Right forelimb (tissue), 1 donor: ENCODE data around the gene CELA1.

ENCODE experiments used
- DNase-seq: peaks from one replicate; pipeline ENCODE4 v3.0.0-alpha.2; 2018

The CELA1 gene

DNA sequence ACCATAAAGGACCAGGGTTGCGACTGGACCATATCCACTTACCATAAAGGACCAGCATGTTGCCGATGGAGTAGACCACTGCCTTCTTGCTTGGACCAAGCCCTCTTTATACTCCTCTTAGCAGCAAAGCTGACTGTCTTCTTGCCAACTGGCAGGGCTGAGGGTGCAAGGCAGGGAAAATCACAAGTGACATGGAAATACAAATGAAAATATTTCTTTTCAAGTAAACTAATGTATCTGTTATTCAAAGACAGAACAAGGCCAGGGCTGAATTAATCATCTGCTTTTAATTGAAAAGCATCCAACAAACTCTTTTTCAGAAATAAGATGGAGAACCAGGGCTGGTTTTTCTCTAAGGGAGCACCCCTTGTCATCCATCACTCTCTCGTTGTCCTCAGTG, at the start of gene CELA1:
Gene CELA1 (minus strand): TSS at position 99 of the 400 bp plus-strand sequence. CDS start 41 bp downstream, at position 58.
- DNase-seq, result no peak

DNA sequence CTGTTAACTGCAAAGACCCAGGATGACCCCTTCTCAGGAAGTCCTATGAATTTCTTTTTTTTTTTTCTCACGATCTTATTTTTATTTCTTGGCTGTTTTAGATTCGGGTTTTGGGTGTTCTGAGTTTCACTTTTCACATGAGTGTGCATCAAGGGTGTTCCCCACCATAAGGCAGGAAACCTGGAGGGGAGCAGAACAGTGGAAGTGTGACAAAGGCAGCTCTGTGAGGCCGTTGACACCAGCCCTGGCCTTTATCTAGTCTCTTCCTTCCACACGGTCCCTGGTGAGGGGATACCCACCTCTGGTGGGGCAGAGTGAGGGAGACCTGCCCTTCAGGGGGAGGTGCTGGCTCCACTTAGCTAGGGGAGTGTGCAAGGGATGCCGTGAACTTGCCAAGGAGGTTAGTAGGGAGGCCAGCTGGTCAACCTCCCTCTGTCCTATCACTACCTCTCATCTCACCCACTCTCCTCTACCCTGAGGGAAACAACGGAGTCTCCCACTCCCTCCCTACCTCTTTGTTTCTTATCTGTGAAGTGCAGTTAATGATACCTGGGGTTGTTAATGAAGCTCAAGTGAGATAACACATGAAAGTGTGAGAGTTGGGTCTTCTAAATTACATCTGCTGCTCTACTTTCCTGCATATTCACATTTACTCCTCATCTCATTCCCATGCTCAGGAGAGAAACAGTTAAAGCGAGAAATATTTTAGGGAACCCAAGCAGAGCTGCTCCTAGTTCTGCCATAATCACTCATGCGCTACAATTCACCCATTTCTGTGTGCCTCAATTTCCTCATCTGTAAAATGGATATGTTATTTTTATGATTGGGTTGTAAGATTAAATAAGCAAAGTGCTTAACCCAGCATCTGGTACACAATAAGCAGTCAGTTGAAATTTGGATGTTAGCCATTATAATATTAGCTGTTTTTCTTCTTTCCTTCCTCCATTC, 49.1 kb upstream of the CELA1 start:
- no peak for DNase-seq

DNA sequence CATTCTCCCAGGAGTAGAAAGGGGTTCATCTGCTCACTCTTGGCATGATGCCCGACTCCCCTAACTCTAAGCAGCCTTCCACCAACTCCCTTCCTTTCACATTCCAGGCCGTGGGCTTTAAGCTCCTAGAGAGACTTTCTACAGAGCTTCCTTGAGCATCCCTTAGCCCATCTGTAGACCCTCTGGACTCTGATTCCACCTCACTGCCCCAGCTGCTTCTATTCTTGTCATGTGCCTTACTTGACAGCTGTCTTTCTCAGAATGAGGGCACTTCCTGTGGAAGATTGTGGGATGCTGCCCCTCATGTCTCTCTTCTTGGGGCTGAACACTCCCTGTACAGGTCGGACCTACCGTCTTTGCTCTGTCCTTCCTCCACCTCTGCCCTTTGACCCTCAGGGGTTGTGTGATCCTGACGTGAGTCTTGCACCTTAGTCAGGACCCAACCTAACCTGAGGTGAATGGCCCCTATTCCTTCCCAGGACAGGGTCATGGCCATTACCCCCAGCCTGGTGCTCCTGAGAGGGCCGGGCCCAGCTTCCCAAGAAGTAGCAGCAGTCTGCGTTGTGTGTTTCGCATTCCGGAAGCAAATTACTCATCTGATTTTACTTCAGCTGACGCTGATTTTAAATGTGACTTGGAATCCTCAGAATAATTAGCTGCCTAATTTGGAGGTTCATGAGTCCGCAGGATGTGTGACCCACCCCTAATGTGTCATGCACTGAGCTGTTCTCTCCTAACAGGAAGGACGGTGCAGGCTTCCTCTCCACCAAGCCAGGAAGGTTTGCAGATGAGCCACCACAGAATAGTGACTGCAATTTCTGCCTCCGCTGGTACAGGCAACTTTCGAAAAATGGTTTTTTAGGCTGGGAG, 47.4 kb upstream of the CELA1 start:
- no peak for DNase-seq

DNA sequence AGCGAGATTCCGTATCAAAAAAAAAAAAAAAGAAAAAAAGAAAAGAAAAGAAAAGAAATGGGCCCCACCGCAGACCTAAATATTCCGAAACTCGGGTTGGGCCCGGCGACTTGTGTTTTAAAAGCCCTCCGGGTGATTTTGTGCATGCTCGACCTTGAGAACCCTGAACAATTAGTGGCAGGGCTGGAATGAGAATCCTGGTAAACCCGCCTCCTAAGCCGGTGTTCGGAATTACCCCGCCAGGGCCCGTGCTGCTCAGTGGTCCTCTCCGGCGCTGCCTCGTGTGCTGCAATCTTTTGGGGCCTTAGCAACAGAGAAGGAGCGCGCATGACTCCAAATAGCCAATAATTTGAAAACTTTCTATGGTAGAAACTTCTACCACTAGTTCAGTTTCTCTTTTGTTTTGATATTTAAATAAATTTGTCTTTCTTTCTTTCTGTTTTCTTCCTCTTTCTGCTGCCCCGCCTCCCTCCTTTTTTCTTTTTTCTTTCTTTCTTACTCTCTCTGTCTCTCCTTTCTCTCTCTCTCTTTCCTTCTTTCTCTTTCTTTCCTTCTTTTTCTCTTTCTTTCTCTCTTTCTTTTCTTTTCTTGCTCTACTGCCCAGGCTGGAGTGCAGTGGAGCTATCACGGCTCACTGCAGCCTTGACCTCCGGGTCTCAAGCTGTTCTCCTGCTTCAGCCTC, 46.2 kb upstream of the CELA1 start:
- DNase-seq, result no peak

DNA sequence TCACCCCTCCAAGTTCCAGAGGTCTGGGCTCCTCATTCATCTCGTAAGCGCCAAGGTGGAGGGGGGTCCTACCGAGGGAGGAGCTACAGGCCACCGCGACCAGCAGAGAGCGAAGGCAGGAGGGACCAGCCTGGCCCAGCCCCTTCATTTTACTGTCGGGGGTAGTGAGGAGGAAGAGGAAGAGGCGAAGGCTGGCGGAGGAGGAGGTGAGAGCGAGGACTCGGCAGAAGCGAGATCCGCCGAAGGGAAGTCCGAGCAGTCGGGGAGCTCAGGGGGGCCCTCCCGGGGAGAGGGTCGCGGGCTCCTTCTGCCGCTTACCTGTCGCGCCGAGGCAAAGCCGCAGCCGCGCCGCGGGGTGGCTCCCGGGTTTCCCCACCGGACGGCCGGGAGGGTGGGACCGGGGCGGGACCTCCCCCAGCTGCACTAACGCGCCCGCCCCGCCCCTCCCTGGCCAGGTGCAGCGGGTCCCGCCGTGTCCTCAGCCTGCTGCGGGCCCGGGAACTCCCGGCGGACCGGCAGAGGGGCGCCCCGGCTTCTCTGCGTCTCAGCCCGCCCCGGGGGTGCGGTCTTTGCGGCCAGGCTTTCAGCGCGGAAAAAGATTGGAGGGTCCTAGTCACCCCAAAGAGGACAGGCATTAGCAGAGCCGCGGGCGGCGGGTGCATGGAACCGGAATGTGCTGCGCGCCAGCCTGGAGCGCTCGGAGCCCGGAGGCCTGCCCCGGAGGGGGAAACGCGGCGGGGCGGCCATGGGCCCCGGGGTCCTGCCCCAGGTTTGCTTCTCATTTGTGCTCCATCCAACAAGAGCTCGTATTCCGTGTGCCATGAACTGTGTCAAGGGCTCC, 45.0 kb upstream of the CELA1 start, which contains the start of gene GALNT6:
Gene GALNT6 (minus strand): TSS at position 124 of the 841 bp plus-strand sequence. CDS start 11,625 bp downstream, outside the sequence.
- no peak for DNase-seq

DNA sequence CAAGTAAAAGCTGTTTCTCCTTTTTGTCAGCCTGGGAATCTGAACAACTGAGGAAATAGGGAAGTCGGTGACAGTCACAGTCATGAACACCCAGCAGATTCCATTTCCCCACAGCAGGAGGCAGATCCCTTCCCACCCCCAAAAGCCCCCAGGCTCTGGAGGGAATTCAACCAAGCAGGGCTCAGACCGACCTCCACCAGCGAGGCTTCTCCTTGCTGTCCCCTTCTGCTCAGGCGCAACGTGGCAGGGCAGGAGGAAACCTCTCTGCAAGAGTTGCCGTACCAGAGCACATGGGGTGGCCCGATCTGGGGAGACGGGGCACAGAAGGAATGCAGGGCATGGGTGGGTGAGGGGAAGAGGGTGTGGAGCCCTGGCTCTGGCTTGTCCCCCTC, 44.4 kb upstream of the CELA1 start:
- DNase-seq, result no peak

DNA sequence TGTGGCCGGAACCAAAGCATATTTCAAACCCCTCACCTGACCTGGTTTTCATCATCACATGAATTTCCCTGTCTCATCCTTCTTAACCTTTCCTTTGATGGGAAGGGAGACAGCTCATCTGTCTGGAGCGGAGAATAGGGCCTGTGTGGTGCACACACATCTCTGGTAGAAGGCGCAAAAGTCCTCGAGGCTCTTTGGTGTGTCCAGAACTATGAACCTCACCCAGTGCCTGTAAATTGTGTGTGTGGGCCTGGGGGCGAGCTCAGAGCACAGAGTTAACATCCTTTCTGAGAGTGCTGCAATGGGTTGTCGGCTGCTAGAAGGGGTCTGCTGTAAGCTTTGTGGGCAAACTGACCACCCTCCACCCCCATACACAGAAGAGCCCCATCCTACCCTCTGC, 44.0 kb upstream of the CELA1 start:
- no peak for DNase-seq

DNA sequence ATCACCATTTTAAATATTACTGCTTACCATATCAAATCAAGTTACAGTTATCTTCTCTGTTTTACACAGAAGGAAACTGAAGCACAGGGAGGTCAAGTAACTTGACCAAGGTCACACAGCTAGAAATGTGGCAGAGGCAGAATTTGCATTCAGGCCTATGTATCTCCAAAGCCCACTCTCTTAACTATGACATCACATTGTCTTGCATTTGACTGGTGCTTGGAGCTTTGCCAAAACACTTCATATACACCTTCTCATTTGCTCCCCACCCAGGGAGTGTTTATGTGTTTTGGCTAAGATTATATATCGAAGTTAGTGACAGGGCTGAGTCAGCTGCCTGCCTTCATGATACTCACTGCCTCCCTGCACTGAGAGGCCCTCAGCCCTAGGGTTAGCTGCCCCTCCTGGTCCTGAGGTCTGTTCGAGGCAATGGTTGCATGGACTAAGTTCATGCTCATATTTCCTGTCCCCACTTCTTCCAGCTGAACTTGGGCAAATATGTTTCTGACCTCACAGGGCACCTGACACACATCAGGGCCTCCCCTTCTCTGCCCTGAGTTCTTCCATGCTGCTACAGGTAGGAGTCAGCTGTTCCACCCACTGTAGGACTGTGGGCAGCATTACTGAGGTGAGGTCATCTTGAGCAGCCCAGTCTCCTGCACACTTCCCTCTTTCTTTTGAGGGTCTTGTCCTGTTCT, 43.0 kb upstream of the CELA1 start:
- no peak for DNase-seq

DNA sequence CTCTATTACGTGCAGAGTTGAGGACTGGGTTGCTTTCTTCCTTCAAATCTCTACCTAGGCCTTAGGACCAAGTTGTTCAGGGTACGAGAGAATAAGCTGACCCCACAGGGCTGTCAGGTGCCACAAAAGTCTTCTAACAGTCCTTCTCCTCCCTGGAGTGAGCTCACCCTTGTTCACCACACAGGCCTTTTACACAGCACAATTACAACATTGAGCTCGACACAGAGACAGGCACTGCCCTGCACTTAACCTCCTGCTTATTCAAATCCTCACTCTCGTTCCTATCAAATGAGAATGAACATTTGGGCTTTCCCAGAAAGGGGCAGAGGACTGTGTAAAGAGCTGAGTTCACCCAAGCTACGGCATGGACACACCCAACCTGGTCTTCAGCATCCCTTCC, 42.4 kb upstream of the CELA1 start:
- no peak for DNase-seq

DNA sequence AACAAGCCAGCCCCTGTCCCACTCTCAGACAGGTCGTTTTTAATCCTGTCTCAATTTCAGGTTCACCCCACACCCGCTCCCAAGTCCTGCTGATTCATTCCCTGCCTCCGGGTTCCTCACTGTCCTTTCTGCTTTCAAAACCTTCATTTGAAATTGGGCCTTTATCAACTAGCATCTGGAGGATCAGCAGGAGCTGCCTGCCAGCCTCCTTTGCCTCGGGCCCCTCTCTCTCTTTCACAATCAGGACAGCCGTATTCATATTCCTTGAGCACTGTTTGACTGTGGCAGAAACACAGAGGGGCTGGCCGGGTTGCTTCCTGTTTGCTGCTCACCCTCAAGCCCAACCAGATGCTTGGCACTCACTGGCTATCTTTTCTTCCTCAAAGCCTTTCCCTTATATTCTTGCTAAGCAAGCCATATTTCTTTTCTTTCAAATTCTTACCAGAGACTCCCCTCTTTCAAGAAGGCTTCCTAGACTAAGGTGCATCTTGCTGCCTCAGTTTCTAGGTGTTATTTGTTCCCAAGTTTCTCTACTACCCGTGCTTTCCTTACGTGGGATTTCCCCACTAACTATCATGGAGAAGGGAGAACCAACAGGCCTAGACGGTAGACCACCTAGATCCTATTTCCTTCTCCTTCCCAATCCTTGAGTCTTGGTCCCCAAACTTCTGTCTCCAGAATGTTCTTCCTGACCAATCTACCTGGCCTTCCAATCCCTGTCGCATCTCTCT, 41.8 kb upstream of the CELA1 start:
- no peak for DNase-seq

DNA sequence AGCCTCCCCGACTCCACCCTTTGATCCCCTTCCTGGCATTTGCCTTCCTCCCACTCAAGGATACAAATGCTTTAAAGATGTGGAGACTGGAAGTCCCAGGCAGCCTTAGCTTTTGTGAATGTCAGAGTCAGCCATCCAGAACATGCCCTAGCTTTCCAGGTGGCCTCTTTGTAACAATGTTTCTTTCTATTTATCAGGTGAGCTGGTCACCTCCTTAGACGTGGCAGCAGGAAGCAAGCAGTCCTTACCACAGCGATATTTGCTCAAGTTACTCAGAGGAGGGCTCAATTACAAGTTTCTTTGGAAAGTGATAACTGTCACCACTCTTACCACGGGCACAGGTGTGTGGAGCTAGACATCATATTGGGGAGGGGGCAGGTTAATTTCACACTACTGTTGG, 39.9 kb upstream of the CELA1 start:
- DNase-seq, result no peak

DNA sequence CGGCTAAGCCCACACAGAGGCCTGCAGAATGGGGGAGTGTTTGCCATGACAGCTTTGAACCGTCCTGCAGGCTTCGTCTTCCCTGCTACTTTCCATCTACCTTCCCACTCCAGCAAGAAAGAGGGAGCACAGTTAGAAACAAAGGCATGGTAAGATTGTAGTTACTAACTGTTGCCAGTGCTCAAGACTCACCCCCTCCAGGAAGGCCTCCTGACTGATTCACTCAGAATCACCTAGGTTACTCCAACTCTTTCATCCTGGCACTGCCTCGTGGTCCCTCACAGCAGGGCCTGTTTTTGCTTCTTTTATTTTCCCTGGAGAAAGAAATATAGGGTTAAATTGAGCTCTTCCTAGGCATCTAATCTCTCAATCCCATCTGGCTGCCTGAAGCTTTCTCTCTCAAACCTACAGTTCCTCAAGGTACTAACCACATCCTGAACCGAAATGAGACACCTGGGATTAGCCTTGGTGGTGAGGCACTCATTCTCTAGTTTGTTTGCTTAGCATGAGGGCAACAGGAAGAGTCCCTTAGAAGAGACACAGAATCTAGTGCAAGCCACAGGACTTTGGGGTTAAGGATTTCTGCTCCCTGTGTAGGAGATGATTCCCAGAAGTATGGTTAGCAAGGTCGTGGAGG, 36.9 kb upstream of the CELA1 start:
- no peak for DNase-seq

DNA sequence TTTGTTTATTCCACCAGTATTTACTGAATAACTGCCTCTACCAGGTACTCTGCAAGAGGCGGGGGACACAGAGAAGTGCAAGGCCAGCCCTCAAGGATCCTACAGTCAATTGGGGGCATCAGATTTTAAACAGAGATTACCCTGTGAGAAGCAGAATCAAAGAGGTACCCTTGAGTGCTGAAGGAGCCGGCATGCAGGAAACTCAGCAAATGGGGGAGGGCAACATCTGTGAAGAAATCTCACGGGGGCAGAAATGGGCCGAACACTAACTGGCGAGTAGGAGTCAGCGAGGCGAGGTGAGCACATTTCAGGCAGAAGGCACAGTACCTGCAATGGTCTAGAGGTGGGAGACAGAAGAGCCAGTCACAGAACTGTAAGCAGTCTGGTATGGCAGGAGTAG, 35.7 kb upstream of the CELA1 start:
- no peak for DNase-seq

DNA sequence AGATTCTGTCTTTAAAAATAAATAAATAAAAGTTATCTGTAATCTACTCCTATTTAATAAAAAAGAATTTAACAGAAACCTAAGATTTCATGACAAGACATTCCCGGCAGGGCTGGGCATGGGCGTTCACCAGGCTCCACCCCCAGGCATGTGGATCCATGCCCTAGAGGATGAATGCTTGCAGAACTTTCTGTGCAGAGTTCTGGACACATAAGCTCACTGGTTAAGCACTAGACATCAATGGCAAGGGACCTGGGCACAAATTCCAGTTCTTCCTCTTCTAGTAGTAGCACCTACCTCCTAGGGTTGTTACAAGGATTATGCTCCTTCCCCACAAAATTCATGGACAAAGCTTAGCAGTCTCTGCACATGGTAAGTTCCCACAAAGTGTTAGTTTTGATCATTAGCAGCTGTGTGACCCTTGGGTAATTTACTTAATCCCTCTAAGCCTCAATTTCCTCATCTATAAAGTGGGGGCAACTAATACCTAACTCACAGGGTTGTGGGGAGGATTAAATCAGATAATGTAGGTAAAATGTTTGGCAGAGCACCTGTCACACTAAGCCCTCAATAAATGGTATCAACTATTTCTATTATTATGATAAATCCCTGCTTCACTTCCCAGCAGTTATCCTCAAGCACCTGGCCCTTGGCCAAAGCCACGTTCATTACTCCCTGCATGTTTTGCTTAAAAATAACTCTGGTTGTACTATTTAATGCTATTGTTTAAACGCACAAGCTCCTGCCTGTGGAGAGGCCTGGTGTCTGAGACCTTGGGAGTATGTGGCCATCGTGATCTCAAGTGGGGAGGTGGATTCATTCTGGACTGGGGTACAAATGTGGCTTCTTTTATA, 35.0 kb upstream of the CELA1 start:
- no peak for DNase-seq

DNA sequence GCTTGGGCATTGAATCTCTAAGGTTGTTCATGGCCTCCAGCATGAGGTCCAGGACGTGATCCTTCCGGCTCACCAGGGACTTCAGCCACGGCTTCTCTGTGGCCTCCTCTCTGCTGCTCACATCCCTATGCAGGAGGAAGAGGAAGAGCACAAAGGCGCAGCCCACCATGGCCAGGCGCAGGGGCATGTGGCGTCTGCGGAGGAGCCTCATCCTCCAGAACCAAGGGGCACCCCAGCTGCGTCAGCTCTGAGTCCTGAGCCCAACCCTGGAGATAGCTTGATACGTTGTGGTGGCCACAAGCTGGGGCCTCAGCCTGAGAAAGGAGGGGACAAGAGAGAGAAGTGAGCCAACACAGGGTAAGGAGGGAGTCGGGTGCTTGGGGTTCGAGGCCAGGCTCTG, 33.1 kb upstream of the CELA1 start:
- no peak for DNase-seq

DNA sequence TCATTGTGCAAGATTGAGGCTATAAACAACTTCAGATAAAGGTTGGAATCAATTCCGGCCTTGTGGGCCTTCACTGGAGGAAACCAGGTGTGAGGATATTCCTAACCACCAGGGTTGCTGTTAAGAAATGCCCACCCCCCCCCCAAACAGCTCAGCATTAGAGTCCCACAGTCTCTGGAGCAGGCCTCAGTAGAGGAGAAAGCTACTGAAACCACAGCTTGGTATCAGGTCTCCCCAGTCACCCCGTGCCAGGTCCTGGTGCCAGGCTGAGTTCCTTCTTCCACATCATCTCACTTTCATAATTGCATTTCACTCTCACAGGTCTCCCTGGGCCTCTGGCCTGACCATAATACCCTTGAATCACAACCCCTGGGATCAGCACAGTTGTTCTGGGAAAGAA, 32.3 kb upstream of the CELA1 start:
- DNase-seq, result no peak

DNA sequence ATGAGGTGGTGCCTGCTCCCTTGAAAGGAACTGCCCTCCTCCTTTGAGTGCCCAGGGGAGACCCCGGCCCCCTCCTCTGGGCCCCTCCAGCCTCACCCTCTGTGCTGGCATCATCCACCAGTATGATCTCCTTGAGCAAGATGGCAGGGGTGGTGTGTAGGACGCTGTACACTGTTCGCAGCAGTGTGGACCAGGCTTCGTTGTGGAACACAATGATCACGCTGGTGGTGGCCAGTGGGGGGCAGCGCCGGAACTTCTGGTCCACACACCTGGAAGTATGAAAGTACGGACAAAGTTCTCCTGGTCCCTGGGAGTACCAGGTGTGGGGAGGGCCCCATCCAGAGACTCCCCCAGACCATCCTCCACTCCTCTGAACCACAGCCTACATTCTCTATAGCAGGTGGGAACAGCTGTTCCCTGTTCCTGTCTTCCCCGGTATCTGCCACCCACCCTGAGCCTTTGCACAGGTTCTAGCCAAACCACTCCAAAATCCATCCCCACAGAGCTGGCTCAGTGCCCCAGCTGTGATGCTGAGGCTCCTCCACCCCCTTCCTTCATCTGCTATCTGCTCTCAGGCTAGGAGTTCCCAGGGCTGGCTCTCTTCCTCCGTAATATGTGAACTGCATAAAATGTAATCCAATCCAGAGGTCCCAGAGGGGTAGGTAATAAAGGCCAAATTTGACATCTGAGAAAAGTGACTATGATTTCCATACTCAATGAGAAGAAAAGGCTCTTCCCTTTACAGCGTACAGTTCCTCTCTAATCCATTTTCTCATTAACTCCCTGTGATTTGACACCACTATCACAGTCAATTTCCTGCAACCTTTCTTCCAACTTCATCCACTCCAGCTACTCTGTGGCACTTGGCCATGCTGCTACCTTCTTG, 30.9 kb upstream of the CELA1 start:
- no peak for DNase-seq

DNA sequence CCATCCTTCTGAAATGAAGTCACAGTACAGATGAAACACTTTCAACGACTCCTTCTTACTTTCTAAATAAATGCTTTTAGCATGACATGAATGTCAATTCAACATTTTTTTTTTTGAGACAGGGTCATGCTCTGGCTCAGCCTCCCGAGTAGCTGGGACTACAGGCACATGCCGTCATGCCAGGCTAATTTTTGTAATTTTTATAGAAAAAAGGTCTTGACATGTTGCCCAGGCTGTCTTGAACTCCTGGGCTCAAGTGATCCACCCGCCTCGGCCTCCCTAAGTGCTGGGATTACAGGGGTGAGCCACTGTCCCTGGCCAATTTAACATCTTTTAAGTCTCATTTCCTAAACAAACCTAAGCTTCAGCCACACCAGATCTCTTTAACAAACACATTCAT, 28.4 kb upstream of the CELA1 start:
- no peak for DNase-seq
